K562 (cell line): ENCODE measurements around the gene GRK1. TPM values are rescaled to one million over a fixed set of nuclear protein-coding genes. Genes with fewer than 3 reads are reported as not detected.

ENCODE experiments used
- CUX1 ChIP-seq: fragments of 200-800 bp; sonication (Bioruptor generic); IDR thresholded peaks from 2 replicates; pipeline ENCODE4 v1.6.1; 2016; ENCODE audit warnings: missing genetic modification characterization, missing compliant biosample characterization
- MAX ChIP-seq: sonication (generic); formaldehyde crosslinking; IDR thresholded peaks from 2 replicates; pipeline ENCODE4 v1.9.0; 2022; ENCODE audit warnings: mild to moderate bottlenecking, missing genetic modification reagents
- NFE2L1 ChIP-seq: fragments of 450-650 bp; IDR thresholded peaks from 2 replicates; pipeline ENCODE4 v1.6.1; 2016; ENCODE audit warnings: missing genetic modification characterization, low read depth, mild to moderate bottlenecking, missing compliant biosample characterization, moderate library complexity, borderline replicate concordance
- RBM39 ChIP-seq: fragments of 200-400 bp; formaldehyde crosslinking; optimal IDR thresholded peaks from 2 replicates; pipeline ENCODE3; 2018; ENCODE audit warnings: low read depth, low read length
- TAF9B ChIP-seq: fragments of 450-650 bp; IDR thresholded peaks from 2 replicates; pipeline ENCODE4 v1.6.1; 2018; ENCODE audit warnings: mild to moderate bottlenecking; ENCODE audit not compliant: partially characterized antibody
- ZNF398 ChIP-seq: fragments of 250-450 bp; sonication (Bioruptor Pico); IDR thresholded peaks from 2 replicates; pipeline ENCODE4 v1.8.0; 2021; ENCODE audit warnings: moderate library complexity, mild to moderate bottlenecking, inconsistent platforms
- ZNF695 ChIP-seq: fragments of 450-650 bp; formaldehyde crosslinking; IDR thresholded peaks from 2 replicates; pipeline ENCODE4 v1.4.0; 2020; ENCODE audit warnings: mild to moderate bottlenecking, moderate library complexity
- polyA plus RNA-seq, 8 experiments: library from polyadenylated mRNA; depleted of rRNA in 4 of 8; stranded (reverse) in 5 of 8; unstranded in 3 of 8; fragments of >200 nt; fragmentation: Nextera tagmentation in 2 of 8; fragmentation: Illumina TruSeq in 1 of 8; extraction: Ambion mirVana in 2 of 8; extraction: Trizol in 1 of 8; gene quantifications; 2 replicates each; pipeline versions ENCODE4 v1.2.1 to v1.2.3, GENCODE V29; 2011 to 2014; ENCODE audit warnings: inconsistent platforms in 1 of 8, missing spikeins in 1 of 8
- total RNA-seq, 7 experiments: library from RNA; depleted of rRNA in 6 of 7; stranded (reverse); fragments of >200 nt in 6 of 7; fragmentation: Illumina TruSeq in 2 of 7; extraction: Trizol in 2 of 7; gene quantifications; 2 replicates each; pipeline versions ENCODE4 v1.2.1 to v1.2.3, GENCODE V29; 2011 to 2021; ENCODE audit warnings: low replicate concordance in 1 of 7

The GRK1 gene
- total and polyA plus RNA-seq, 9 of the 15 experiments (the other 6 are each of a cell fraction or from before 2014, with no cell fraction given), result 0.09 TPM; not detected in 8

DNA sequence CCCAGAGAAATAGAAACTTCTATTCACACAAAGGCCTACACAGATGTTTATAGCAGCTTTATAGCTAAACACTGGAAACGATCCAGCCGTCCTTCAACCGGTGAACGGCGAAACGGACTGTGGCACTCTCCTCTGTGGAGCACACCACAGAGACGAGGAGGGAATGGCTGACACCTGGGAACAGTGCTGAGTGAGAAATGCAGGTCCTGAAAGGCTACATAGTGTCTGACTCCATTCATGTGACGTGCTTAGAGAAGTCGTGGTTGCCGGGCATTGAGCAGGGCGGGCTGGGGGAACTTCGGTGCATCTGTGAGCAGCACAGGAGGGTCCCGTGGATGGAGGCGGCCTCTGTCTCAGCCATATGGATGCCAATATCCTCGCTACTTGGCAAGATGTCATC is 3.1 kb upstream of the GRK1 start (continued):
- no peak for TF ChIP-seq CUX1
- no peak for TF ChIP-seq ZNF398 (CRISPR knock-in tag)
- TF ChIP-seq MAX (CRISPR knock-in tag), result no peak
- no peak for TF ChIP-seq ZNF695 (CRISPR knock-in tag)
- no peak for TF ChIP-seq RBM39
- TF ChIP-seq NFE2L1, result no peak
- no peak for TF ChIP-seq TAF9B
- TF ChIP-seq, all 486 proteins: peak for 0
